Prostate gland (tissue), 2 donors: Measurements from ENCODE around the gene KCND3.

Source experiments
- CTCF ChIP-seq, 4 experiments: fragments of 200-600 bp in 2 of 4; fragments of 450-650 bp in 2 of 4; sonication (generic) in 2 of 4; IDR thresholded peaks; 1 replicate in 3 of 4; 2 replicates in 1 of 4; pipeline ENCODE4 v1.5.1; 2016 to 2019; ENCODE audit warnings: antibody characterized with exemption in 4 of 4, mild to moderate bottlenecking in 2 of 4, moderate library complexity in 2 of 4
- POLR2A ChIP-seq: fragments of 450-650 bp; IDR thresholded peaks from one replicate; pipeline ENCODE4 v1.6.1; 2016; ENCODE audit warnings: antibody characterized with exemption, mild to moderate bottlenecking
- POLR2AphosphoS5 ChIP-seq: sonication (generic); formaldehyde crosslinking; IDR thresholded peaks from one replicate; pipeline ENCODE4 v1.6.1; 2017; ENCODE audit warnings: antibody characterized with exemption

GRCh38 chr1:111976332-111976731 is 13.1 kb downstream of the KCND3 start:
- TF ChIP-seq POLR2AphosphoS5 (peak; percentile 69), POLR2A (no peak), CTCF (IDR thresholded peaks at IDR 0.05) (no peak)
